Stimulated activated CD4-positive, alpha-beta T cell treated with anti-CD3 and anti-CD28 coated beads, Interleukin-4, amount 100 ng/mL, for 1 hour (primary cell): Measurements from ENCODE around the gene SLC5A2.
A peak's percentile ranks its signal among the peaks of the same experiment; 100 is the strongest.
"Not testable (repeated sequence)": the region's sequence is repeated elsewhere in the genome, so short reads cannot be mapped to it uniquely, and the experiment has no call there.

ENCODE experiments used
- DNase-seq: peaks from one replicate; pipeline ENCODE4 v3.0.0-alpha.2; 2020

The SLC5A2 gene

GRCh38 chr16:31501226-31501965 is 18.5 kb downstream of the SLC5A2 start:
- no peak for DNase-seq

- DNase-seq = no peak
These were observed 19.0 kb downstream of the SLC5A2 start for GRCh38 chr16:31501966-31502348.

GRCh38 chr16:31502981-31503380 is 20.1 kb downstream of the SLC5A2 start:
- no peak for DNase-seq

GRCh38 chr16:31503555-31503954 is 20.6 kb downstream of the SLC5A2 start:
- not testable (repeated sequence) for DNase-seq

- DNase-seq = no peak
These were observed 21.2 kb downstream of the SLC5A2 start for GRCh38 chr16:31504159-31504558.

- DNase-seq = no peak
These were observed 22.6 kb downstream of the SLC5A2 start for GRCh38 chr16:31505483-31505882.

- DNase-seq = no peak
These were observed 24.6 kb downstream of the SLC5A2 start for GRCh38 chr16:31507617-31507928.

- peak; percentile 87 for DNase-seq
These were observed 25.2 kb downstream of the SLC5A2 start, which contains the start of gene RUSF1 for GRCh38 chr16:31507929-31508705. Gene RUSF1 (minus strand): TSS chr16:31508391. CDS start chr16:31508373, 18 bp downstream.

GRCh38 chr16:31508706-31509195 is 25.8 kb downstream of the SLC5A2 start:
- no peak for DNase-seq

- DNase-seq = no peak
These were observed 30.2 kb downstream of the SLC5A2 start for GRCh38 chr16:31513126-31513525.

- DNase-seq = no peak
These were observed 31.0 kb downstream of the SLC5A2 start for GRCh38 chr16:31513884-31514283.

- DNase-seq = no peak
These were observed 35.0 kb downstream of the SLC5A2 start for GRCh38 chr16:31517800-31518402.

- DNase-seq = no peak
These were observed 37.0 kb downstream of the SLC5A2 start for GRCh38 chr16:31519759-31520431.

- no peak for DNase-seq
These were observed 38.4 kb downstream of the SLC5A2 start for GRCh38 chr16:31521368-31521767.

GRCh38 chr16:31522071-31522470 is 39.1 kb downstream of the SLC5A2 start:
- no peak for DNase-seq

- not testable (repeated sequence) for DNase-seq
These were observed 40.8 kb downstream of the SLC5A2 start for GRCh38 chr16:31523768-31524167.

- DNase-seq = no peak
These were observed 42.2 kb downstream of the SLC5A2 start for GRCh38 chr16:31525113-31525512.

GRCh38 chr16:31527734-31528274 is 44.9 kb downstream of the SLC5A2 start, which contains the start of gene AHSP:
Gene AHSP (plus strand): TSS chr16:31527900. CDS start chr16:31528140, 240 bp downstream.
- no peak for DNase-seq

GRCh38 chr16:31528523-31529107 is 45.7 kb downstream of the SLC5A2 start:
- no peak for DNase-seq

- DNase-seq = peak; percentile 13
These were observed 46.4 kb downstream of the SLC5A2 start for GRCh38 chr16:31529108-31529936.

GRCh38 chr16:31529937-31530312 is 47.0 kb downstream of the SLC5A2 start:
- DNase-seq = no peak
